HEK293T (cell line): ENCODE results near the gene AP3D1.

Experiments used
- CTCF ChIA-PET: fragments of 350-600 bp; formaldehyde crosslinking; extraction: SDS; loops from one replicate; lab custom pipeline; 2021; ENCODE audit warnings: antibody characterized with exemption, inconsistent platforms; lab: Yijun Ruan, JAX
- POLR2A ChIA-PET: fragments of 350-600 bp; formaldehyde crosslinking; extraction: SDS; loops from one replicate; lab custom pipeline; 2020; ENCODE audit warnings: antibody characterized with exemption, inconsistent platforms; lab: Yijun Ruan, JAX
- DNase-seq: peaks from one replicate; pipeline ENCODE4 v3.0.0; 2012; ENCODE audit warnings: mixed read lengths; ENCODE audit errors: extremely low spot score
- ARNT ChIP-seq: fragments of 450-650 bp; IDR thresholded peaks from 2 replicates; pipeline ENCODE4 v1.6.1; 2017; ENCODE audit warnings: mild to moderate bottlenecking
- BHLHE40 ChIP-seq: fragments of 450-650 bp; IDR thresholded peaks from 2 replicates; pipeline ENCODE4 v1.6.1; 2016; ENCODE audit warnings: mild to moderate bottlenecking, moderate library complexity, borderline replicate concordance
- CTBP1 ChIP-seq: fragments of 450-650 bp; IDR thresholded peaks from 2 replicates; pipeline ENCODE4 v1.6.1; 2016; ENCODE audit warnings: borderline replicate concordance
- ELF4 ChIP-seq: fragments of 450-650 bp; IDR thresholded peaks from 2 replicates; pipeline ENCODE4 v1.6.1; 2017; ENCODE audit warnings: antibody characterized with exemption
- FOXA1 ChIP-seq: fragments of 450-650 bp; IDR thresholded peaks from 2 replicates; pipeline ENCODE4 v1.6.1; 2016; ENCODE audit warnings: mild to moderate bottlenecking
- FOXK2 ChIP-seq: fragments of 450-650 bp; IDR thresholded peaks from 2 replicates; pipeline ENCODE4 v1.6.1; 2016; ENCODE audit warnings: mild to moderate bottlenecking
- FOXM1 ChIP-seq: fragments of 450-650 bp; IDR thresholded peaks from 2 replicates; pipeline ENCODE4 v1.6.1; 2017; ENCODE audit warnings: mild to moderate bottlenecking, borderline replicate concordance
- HDGF ChIP-seq: fragments of 450-650 bp; IDR thresholded peaks from 2 replicates; pipeline ENCODE4 v1.6.1; 2017; ENCODE audit warnings: antibody characterized with exemption, borderline replicate concordance
- L3MBTL2 ChIP-seq: fragments of 450-650 bp; conservative IDR thresholded peaks from 2 replicates; pipeline ENCODE4 v1.6.1; 2016; ENCODE audit warnings: mild to moderate bottlenecking
- LEF1 ChIP-seq: fragments of 450-650 bp; IDR thresholded peaks from 2 replicates; pipeline ENCODE4 v1.6.1; 2017; ENCODE audit warnings: mild to moderate bottlenecking, borderline replicate concordance
- NFRKB ChIP-seq: fragments of 450-650 bp; IDR thresholded peaks from 2 replicates; pipeline ENCODE4 v1.6.1; 2016; ENCODE audit warnings: mild to moderate bottlenecking, moderate library complexity
- SP1 ChIP-seq: fragments of 450-650 bp; IDR thresholded peaks from 2 replicates; pipeline ENCODE4 v1.6.1; 2017
- SUZ12 ChIP-seq: fragments of 450-650 bp; IDR thresholded peaks from 2 replicates; pipeline ENCODE4 v1.6.1; 2016; ENCODE audit warnings: mild to moderate bottlenecking
- TARDBP ChIP-seq: fragments of 450-650 bp; IDR thresholded peaks from 2 replicates; pipeline ENCODE4 v1.6.1; 2016
- ZNF384 ChIP-seq: fragments of 450-650 bp; IDR thresholded peaks from 2 replicates; pipeline ENCODE4 v1.6.1; 2016
- TF ChIP-seq, protein P1 (sequence below): fragments of 450-650 bp; IDR thresholded peaks from 2 replicates; pipeline ENCODE4 v1.6.1; 2016

Gene AP3D1

GRCh38 chr19:2179095-2179494 lies 27.7 kb upstream of the AP3D1 start:
- CTCF ChIA-PET, result no interaction called here
- POLR2A ChIA-PET, result no interaction called here
- DNase-seq, result no peak
- TF ChIP-seq FOXM1 (no peak), SP1 (no peak), FOXA1 (no peak), HDGF (no peak), ZNF384 (no peak), FOXK2 (no peak), ELF4 (no peak), CTBP1 (no peak), NFRKB (no peak), BHLHE40 (no peak), L3MBTL2 (no peak), SUZ12 (no peak)

DNA sequence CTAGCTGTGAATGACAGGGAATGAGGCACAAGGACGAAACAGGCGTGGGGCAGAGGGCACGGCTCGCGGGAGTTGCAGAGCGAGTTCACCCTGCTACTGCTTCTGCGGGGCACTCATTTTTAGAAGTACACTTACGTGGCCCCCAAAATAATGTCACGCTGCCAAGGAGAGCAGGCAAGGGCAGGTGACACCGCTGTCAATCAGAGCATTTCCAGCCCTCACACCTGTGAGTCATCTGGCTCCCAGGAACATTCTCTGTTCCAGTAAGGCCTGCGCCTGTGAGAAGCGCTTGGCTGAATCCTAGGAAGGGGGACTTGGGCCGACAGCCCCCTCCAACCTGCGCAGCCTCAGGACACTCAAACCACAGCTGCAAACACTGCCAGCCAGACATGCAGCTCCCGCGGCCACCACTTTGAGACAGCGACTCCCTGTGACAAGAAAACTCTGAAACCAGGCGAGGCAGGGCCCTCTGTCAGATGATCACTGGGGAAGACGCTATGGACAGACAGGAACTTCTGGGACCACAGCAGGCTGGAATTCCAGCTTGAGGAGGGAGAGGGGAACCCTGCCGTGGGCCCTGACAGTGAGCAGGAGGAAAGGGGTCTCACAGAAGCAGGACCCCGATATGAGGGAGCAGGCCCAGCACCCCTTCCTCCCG lies 25.1 kb upstream of the AP3D1 start:
- CTCF ChIA-PET, result interaction anchor here (1.0 kb wide), 1 partner anchor 23 kb away, joined by 3 read pairs; no protein-coding TSS in a partner anchor
- POLR2A ChIA-PET, result no interaction called here
- DNase-seq, result no peak
- TF ChIP-seq L3MBTL2, result no peak
- TF ChIP-seq FOXA1, result no peak
- TF ChIP-seq ARNT, result no peak
- no peak for TF ChIP-seq ELF4
- no peak for TF ChIP-seq LEF1
- TF ChIP-seq ZNF384, result no peak
- no peak for TF ChIP-seq HDGF
- TF ChIP-seq, protein P1, sequence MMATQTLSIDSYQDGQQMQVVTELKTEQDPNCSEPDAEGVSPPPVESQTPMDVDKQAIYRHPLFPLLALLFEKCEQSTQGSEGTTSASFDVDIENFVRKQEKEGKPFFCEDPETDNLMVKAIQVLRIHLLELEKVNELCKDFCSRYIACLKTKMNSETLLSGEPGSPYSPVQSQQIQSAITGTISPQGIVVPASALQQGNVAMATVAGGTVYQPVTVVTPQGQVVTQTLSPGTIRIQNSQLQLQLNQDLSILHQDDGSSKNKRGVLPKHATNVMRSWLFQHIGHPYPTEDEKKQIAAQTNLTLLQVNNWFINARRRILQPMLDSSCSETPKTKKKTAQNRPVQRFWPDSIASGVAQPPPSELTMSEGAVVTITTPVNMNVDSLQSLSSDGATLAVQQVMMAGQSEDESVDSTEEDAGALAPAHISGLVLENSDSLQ, result no peak
- no peak for TF ChIP-seq TARDBP
- no peak for TF ChIP-seq BHLHE40
- TF ChIP-seq SUZ12, result no peak
- no peak for TF ChIP-seq NFRKB
- no peak for TF ChIP-seq CTBP1

GRCh38 chr19:2175742-2176141 lies 24.4 kb upstream of the AP3D1 start:
- POLR2A ChIA-PET, result no interaction called here
- no peak for DNase-seq
- TF ChIP-seq BHLHE40 (no peak), HDGF (no peak), FOXA1 (no peak), NFRKB (no peak), TARDBP (no peak), SP1 (no peak), FOXM1 (no peak), CTBP1 (no peak), LEF1 (no peak), FOXK2 (no peak), ZNF384 (no peak), SUZ12 (no peak), L3MBTL2 (no peak), ELF4 (no peak), ARNT (no peak)
- TF ChIP-seq, protein P1, result no peak
- CTCF ChIA-PET, result no interaction called here

GRCh38 chr19:2173767-2174577 lies 22.6 kb upstream of the AP3D1 start:
- TF ChIP-seq LEF1 (no peak), ZNF384 (no peak), HDGF (no peak), SP1 (no peak), FOXM1 (no peak), FOXK2 (no peak), TARDBP (no peak), ARNT (no peak), L3MBTL2 (no peak), ELF4 (no peak), SUZ12 (no peak), FOXA1 (no peak), NFRKB (no peak), BHLHE40 (no peak)
- TF ChIP-seq, protein P1, result no peak
- POLR2A ChIA-PET, result no interaction called here
- DNase-seq, result no peak
- CTCF ChIA-PET, result no interaction called here

DNA sequence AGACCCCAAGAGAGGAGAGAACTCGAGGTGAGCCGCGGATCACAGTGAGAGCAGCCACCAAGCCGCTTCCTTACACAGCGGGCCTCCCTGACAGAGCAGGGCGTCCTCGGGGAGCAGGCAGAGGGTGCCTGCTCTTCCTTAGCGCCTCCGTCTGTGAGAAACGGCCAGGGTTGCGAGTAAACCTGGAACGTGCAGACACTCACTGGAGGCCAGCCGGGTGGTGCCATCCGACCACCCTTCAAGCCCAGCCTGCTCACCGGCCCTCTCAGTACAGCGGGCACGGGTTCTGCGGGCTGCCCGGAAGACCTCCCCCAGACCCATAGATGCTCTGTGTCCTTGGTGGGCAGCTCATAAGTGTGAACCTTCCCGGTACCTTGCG lies 22.0 kb upstream of the AP3D1 start:
- CTCF ChIA-PET, result no interaction called here
- POLR2A ChIA-PET, result no interaction called here
- DNase-seq, result no peak
- TF ChIP-seq ELF4 (no peak), BHLHE40 (no peak), HDGF (no peak)
